ENCODE measurements around the gene SLC6A17.

DNA sequence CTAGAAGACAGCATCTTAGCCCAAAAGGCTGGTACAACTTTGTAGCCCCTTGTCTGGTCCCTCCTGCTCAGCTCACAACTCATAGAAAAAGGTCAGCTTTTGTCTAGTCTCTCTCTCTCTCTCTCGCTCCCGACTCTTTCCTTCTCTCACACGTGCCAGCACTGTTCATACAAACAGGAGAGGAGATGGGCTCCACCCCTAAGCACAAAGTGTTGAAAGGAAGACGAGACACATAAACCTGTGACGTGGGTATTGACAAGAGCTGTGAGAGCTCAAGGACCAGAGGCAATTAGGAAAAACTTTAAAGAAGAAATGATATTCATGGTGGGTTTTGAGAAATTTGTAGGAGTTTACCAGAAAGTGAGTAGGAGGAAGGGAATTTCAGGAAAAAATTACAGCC, 36.3 kb downstream of the SLC6A17 start:
- TF ChIP-seq, protein P1, sequence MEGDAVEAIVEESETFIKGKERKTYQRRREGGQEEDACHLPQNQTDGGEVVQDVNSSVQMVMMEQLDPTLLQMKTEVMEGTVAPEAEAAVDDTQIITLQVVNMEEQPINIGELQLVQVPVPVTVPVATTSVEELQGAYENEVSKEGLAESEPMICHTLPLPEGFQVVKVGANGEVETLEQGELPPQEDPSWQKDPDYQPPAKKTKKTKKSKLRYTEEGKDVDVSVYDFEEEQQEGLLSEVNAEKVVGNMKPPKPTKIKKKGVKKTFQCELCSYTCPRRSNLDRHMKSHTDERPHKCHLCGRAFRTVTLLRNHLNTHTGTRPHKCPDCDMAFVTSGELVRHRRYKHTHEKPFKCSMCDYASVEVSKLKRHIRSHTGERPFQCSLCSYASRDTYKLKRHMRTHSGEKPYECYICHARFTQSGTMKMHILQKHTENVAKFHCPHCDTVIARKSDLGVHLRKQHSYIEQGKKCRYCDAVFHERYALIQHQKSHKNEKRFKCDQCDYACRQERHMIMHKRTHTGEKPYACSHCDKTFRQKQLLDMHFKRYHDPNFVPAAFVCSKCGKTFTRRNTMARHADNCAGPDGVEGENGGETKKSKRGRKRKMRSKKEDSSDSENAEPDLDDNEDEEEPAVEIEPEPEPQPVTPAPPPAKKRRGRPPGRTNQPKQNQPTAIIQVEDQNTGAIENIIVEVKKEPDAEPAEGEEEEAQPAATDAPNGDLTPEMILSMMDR (IDR thresholded peaks at IDR 0.05; ENCODE audit: insufficient read depth, low read length) = no peak
- TF ChIP-seq POLR2AphosphoS5 (IDR thresholded peaks at IDR 0.05; ENCODE audit: low read depth) (no peak), GABPA (IDR thresholded peaks at IDR 0.05; ENCODE audit: low read depth) (no peak), SPI1 (IDR thresholded peaks at IDR 0.05; ENCODE audit: borderline replicate concordance, low read depth) (no peak)
- TF ChIP-seq, protein P2, sequence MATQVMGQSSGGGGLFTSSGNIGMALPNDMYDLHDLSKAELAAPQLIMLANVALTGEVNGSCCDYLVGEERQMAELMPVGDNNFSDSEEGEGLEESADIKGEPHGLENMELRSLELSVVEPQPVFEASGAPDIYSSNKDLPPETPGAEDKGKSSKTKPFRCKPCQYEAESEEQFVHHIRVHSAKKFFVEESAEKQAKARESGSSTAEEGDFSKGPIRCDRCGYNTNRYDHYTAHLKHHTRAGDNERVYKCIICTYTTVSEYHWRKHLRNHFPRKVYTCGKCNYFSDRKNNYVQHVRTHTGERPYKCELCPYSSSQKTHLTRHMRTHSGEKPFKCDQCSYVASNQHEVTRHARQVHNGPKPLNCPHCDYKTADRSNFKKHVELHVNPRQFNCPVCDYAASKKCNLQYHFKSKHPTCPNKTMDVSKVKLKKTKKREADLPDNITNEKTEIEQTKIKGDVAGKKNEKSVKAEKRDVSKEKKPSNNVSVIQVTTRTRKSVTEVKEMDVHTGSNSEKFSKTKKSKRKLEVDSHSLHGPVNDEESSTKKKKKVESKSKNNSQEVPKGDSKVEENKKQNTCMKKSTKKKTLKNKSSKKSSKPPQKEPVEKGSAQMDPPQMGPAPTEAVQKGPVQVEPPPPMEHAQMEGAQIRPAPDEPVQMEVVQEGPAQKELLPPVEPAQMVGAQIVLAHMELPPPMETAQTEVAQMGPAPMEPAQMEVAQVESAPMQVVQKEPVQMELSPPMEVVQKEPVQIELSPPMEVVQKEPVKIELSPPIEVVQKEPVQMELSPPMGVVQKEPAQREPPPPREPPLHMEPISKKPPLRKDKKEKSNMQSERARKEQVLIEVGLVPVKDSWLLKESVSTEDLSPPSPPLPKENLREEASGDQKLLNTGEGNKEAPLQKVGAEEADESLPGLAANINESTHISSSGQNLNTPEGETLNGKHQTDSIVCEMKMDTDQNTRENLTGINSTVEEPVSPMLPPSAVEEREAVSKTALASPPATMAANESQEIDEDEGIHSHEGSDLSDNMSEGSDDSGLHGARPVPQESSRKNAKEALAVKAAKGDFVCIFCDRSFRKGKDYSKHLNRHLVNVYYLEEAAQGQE (IDR thresholded peaks at IDR 0.05; ENCODE audit: insufficient replicate concordance, low read depth) = no peak
